ENCODE measurements around the gene PPP4R1.

DNA sequence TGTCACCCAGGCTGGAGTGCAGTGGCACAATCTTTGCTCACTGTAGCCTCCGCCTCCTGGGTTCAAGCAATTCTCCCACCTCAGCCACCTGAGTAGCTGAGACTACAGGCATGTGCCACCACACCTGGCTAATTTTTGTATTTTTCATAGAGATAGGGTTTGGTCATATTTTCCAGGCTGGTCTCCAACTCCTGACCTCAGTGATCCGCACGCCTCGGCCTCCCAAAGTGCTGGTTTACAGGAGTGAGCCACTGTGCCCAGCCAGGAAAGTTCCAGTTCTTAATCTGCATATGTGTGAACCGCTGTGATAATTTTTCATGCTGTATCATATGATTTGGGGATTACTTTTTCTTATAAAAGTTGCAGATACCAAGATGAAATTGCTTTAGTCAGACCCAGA is 14.6 kb upstream of the PPP4R1 start:
- TF ChIP-seq POLR2A (IDR thresholded peaks at IDR 0.05), result no peak
- TF ChIP-seq, protein P1, sequence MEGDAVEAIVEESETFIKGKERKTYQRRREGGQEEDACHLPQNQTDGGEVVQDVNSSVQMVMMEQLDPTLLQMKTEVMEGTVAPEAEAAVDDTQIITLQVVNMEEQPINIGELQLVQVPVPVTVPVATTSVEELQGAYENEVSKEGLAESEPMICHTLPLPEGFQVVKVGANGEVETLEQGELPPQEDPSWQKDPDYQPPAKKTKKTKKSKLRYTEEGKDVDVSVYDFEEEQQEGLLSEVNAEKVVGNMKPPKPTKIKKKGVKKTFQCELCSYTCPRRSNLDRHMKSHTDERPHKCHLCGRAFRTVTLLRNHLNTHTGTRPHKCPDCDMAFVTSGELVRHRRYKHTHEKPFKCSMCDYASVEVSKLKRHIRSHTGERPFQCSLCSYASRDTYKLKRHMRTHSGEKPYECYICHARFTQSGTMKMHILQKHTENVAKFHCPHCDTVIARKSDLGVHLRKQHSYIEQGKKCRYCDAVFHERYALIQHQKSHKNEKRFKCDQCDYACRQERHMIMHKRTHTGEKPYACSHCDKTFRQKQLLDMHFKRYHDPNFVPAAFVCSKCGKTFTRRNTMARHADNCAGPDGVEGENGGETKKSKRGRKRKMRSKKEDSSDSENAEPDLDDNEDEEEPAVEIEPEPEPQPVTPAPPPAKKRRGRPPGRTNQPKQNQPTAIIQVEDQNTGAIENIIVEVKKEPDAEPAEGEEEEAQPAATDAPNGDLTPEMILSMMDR (IDR thresholded peaks at IDR 0.05), result no peak
